Measurements from ENCODE around the gene CDH23. TPM values are rescaled to one million over a fixed set of nuclear protein-coding genes. Genes with fewer than 3 reads are reported as not detected.

CDH23 gene
- total RNA-seq, 1 experiment from 2014 or later, result 0.03 TPM

GRCh38 chr10:71367271-71367670 lies 29.4 kb upstream of the CDH23 start:
- no peak for DNase-seq (ENCODE audit: low read depth)
- in situ Hi-C loops (cut with HindIII; ENCODE audit: low pct_unique_long_range_greater_than_20kb, low sequenced_read_pairs), result no loop called here

GRCh38 chr10:71368176-71368575 lies 28.5 kb upstream of the CDH23 start:
- in situ Hi-C loops (cut with HindIII; ENCODE audit: low pct_unique_long_range_greater_than_20kb, low sequenced_read_pairs), result no loop called here
- DNase-seq (ENCODE audit: low read depth), result no peak

- in situ Hi-C loops (cut with HindIII; ENCODE audit: low pct_unique_long_range_greater_than_20kb, low sequenced_read_pairs), result no loop called here
- no peak for DNase-seq (ENCODE audit: low read depth)
Observed at GRCh38 chr10:71368643-71369042, 28.1 kb upstream of the CDH23 start.

DNA sequence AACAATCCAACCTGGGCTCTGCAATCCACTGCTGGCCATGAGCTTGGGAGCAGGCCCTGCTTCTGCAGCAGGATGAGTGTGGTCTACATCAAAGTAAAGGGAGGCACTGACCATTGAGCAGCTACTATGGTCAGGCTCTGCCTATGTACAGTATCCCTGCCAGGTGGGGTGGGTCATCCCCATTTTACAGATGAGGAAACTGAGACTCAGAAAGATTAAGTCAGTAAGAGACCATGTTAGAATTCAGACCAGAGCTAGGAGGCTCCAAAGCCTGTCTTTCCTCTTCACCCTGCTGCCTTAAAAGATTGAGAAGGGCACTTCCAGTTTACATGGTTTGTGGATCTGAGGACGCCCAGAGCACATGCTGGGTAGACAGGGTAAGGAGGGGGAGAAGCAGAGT lies 27.1 kb upstream of the CDH23 start:
- no peak for DNase-seq (ENCODE audit: low read depth)
- in situ Hi-C loops (cut with HindIII; ENCODE audit: low pct_unique_long_range_greater_than_20kb, low sequenced_read_pairs), result no loop called here

DNA sequence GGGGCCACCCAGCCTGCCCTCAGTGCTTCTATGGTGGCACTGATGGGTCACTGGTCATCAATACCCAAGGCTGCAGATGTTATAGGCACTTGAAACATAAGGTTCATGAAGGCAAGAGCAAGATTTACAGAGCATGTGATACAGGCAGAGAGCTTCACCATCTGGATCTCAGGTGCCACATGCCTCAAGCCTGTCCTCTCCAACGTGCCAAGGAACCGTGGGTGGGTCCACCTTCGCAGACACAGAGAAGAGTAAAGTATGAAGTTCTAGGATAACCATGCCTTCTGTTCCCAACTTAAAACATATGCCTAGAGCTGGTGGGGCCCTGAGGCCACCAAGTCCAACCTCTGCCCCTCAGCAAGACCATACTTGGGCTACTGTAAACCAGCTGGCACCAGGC lies 26.7 kb upstream of the CDH23 start:
- no peak for DNase-seq (ENCODE audit: low read depth)
- in situ Hi-C loops (cut with HindIII; ENCODE audit: low pct_unique_long_range_greater_than_20kb, low sequenced_read_pairs), result no loop called here

DNA sequence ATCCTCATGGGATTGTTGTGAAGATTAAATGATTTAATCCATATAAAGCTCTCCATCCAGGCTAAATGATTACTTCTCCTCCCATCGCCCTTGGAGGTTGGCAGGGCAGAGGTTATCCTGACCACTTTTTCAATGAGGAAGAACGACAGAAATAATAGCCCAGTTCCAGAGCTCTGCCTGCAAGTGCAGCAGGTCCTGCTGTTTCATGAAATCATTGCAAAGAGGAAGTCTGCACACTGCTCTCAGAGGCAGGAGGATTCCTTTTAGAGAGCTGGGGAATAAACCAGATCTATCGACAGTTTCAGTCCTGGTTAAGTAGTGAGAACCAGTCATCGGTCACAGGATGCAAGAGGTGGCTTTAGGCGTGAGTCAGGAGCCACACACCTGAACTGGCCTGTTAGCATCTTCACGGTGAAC lies 25.0 kb upstream of the CDH23 start:
- in situ Hi-C loops (cut with HindIII; ENCODE audit: low pct_unique_long_range_greater_than_20kb, low sequenced_read_pairs), result no loop called here
- no peak for DNase-seq (ENCODE audit: low read depth)

DNA sequence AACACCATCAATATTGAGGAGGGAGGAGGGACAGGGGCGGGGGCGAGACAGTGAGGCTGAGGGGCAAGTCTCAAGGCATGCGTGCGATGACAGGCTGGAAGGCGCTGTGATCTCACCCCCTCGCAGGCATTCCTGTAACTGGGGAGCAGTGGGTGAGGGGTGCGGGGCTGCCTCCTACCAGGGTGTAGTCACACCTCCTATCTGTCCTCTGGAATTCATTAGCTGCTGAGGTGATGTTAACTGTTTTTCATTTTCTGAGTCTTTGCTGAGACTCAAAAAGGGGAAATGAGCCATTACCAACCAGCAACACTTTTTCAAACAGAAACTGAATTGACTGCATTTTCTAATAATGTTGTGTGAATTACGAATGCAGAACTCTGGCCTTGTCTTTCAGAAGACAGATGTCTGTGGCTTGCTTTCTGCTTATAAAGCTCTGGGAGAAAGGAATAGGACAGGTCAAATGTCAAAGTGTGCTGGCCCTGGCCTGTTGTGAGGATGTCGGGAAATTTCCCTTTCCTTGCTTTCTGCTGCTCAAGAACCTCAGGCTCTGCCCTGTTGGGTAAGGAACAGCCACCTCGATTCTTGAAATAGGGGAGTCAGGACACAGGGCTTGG lies 23.7 kb upstream of the CDH23 start:
- in situ Hi-C loops (cut with HindIII; ENCODE audit: low pct_unique_long_range_greater_than_20kb, low sequenced_read_pairs), result no loop called here
- DNase-seq (ENCODE audit: low read depth), result no peak

- no peak for DNase-seq (ENCODE audit: low read depth)
- in situ Hi-C loops (cut with HindIII; ENCODE audit: low pct_unique_long_range_greater_than_20kb, low sequenced_read_pairs), result no loop called here
Observed at GRCh38 chr10:71374481-71375233, 22.1 kb upstream of the CDH23 start.

DNA sequence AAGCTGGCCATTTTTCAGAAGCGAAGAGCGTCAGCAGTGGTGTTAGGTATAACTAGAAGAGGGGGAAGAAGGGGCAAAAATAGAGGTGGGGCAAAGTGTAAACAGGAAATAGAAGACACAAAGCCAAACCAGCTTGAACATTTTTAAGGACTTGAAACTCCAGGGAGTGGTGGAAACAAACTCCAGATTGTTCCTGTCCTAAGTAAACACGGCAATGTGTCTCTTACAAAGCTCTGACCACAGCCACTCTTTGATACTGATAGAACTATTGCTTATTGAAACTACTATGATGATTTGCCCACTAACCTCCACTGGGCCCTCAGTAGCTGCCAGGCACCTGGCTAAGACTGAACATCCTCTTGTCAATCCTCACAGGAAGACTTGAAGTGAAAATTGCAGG lies 20.8 kb upstream of the CDH23 start:
- no peak for DNase-seq (ENCODE audit: low read depth)
- in situ Hi-C loops (cut with HindIII; ENCODE audit: low pct_unique_long_range_greater_than_20kb, low sequenced_read_pairs), result no loop called here

GRCh38 chr10:71378336-71379117 lies 18.2 kb upstream of the CDH23 start:
- in situ Hi-C loops (cut with HindIII; ENCODE audit: low pct_unique_long_range_greater_than_20kb, low sequenced_read_pairs), result no loop called here

GRCh38 chr10:71379118-71379766 lies 17.5 kb upstream of the CDH23 start:
- DNase-seq (ENCODE audit: low read depth), result no peak
- in situ Hi-C loops (cut with HindIII; ENCODE audit: low pct_unique_long_range_greater_than_20kb, low sequenced_read_pairs), result no loop called here

More at GRCh38 chr10:71378336-71379117, 18.2 kb upstream of the CDH23 start:
- no peak for DNase-seq (ENCODE audit: low read depth)

GRCh38 chr10:71380841-71381240 lies 15.9 kb upstream of the CDH23 start:
- in situ Hi-C loops (cut with HindIII; ENCODE audit: low pct_unique_long_range_greater_than_20kb, low sequenced_read_pairs), result no loop called here
- DNase-seq (ENCODE audit: low read depth), result no peak

DNA sequence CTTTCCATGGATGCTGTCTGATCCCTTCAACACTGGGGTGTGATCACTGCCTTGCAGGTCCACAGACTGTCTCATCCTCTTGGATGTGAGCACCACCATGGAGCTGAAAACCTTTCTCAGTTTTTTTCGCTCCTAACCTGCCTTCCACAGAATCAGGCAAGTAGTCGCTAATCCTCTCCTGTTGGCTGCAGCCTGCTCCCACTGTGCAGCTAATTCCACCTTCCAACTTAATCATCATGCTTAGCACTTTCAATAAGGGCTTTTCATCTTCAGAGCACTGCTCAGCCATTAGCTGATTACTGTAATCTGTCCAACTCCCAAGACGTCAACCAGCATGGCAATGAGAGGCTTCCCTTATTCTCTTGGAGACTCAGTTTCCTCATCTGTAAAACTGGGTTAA lies 15.1 kb upstream of the CDH23 start:
- in situ Hi-C loops (cut with HindIII; ENCODE audit: low pct_unique_long_range_greater_than_20kb, low sequenced_read_pairs), result no loop called here
- DNase-seq (ENCODE audit: low read depth), result no peak

- DNase-seq (ENCODE audit: low read depth), result no peak
- in situ Hi-C loops (cut with HindIII; ENCODE audit: low pct_unique_long_range_greater_than_20kb, low sequenced_read_pairs), result no loop called here
Observed at GRCh38 chr10:71382028-71382427, 14.7 kb upstream of the CDH23 start.

GRCh38 chr10:71382757-71383156 lies 14.0 kb upstream of the CDH23 start:
- in situ Hi-C loops (cut with HindIII; ENCODE audit: low pct_unique_long_range_greater_than_20kb, low sequenced_read_pairs), result no loop called here
- no peak for DNase-seq (ENCODE audit: low read depth)

GRCh38 chr10:71383972-71384687 lies 12.6 kb upstream of the CDH23 start:
- in situ Hi-C loops (cut with HindIII; ENCODE audit: low pct_unique_long_range_greater_than_20kb, low sequenced_read_pairs), result no loop called here
- peak; percentile 40 for DNase-seq (ENCODE audit: low read depth)

DNA sequence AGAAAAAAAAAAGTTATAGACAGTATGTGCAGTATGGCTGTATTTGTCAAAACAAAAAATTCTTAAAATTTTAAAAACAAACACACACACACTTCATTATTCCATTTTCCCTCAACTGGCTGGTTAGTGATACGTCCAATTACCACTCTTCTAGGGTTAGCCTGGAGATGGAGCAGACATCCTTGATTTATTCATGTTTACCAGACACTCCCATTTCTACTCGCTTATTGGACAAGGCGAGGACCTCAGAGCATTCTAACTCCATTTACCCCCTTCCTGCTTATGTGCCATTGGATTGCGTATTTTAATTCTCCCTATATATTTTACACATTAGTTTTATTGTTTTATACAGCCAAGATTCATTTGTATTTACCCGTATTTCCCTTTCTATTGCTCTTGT lies 8.5 kb upstream of the CDH23 start:
- DNase-seq (ENCODE audit: low read depth), result no peak
- in situ Hi-C loops (cut with HindIII; ENCODE audit: low pct_unique_long_range_greater_than_20kb, low sequenced_read_pairs), result no loop called here

DNA sequence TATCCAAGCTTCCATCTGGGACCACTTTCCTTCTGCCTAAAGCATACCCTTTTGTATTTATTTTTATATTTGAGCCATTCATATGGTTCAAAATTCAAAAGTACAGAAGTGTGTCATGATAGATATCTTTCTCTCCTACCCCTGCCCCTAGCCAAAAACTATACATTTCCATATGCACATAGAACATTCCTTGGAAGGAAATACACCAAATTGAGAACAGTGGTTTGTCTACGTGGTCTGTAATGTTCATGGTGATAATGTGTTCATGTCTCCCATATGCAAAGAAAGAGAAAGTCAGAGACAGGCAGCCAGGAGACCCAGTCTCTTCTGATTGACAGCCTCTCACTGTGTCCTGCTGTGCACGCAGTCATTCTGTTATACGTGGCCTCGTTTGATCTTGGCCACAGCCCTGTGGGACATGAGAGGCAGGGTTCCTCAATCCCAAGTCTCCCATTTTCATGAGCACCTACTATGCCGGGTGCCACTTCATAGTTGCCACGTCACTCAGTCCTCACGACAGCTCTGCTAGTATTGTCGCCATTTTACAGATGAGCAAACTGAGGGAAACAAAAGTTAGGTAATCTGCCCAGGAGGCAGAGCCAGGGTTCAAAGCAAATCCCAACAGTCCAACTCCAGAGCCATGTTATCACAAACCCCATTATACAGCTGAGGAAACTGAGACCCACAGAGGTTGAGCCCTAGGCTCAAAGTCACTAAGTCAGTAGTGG lies 8.0 kb upstream of the CDH23 start:
- in situ Hi-C loops (cut with HindIII; ENCODE audit: low pct_unique_long_range_greater_than_20kb, low sequenced_read_pairs), result no loop called here
- no peak for DNase-seq (ENCODE audit: low read depth)

Measured in Caki2 (cell line).